GM12878 (cell line): ENCODE measurements around the gene LTC4S. TPM values are rescaled to one million over a fixed set of nuclear protein-coding genes. Genes with fewer than 3 reads are reported as not detected.

Experiments used
- ATF7 ChIP-seq: fragments of 450-650 bp; IDR thresholded peaks from 2 replicates; pipeline ENCODE4 v1.6.1; 2016; ENCODE audit warnings: low read depth, mild to moderate bottlenecking
- ESRRA ChIP-seq: IDR thresholded peaks from 2 replicates; pipeline ENCODE4 v1.6.1; 2012; ENCODE audit warnings: mild to moderate bottlenecking, low read length, improper control_type of control experiment
- ETV6 ChIP-seq, 2 experiments: fragments of 450-650 bp in 1 of 2; IDR thresholded peaks in 1 of 2; conservative IDR thresholded peaks in 1 of 2; 2 replicates each; pipeline ENCODE4 v1.6.1; 2014; ENCODE audit warnings: antibody characterized with exemption in 1 of 2, borderline replicate concordance in 1 of 2, low read depth in 1 of 2, mild to moderate bottlenecking in 1 of 2, moderate library complexity in 1 of 2
- FOXM1 ChIP-seq: IDR thresholded peaks from 2 replicates; pipeline ENCODE4 v1.6.1; 2012; ENCODE audit warnings: low read depth, mild to moderate bottlenecking, inconsistent platforms, low read length, moderate library complexity
- NFIC ChIP-seq: IDR thresholded peaks from 2 replicates; pipeline ENCODE4 v1.6.1; 2012; ENCODE audit warnings: low read depth, mild to moderate bottlenecking, inconsistent platforms, low read length, moderate library complexity
- NRF1 ChIP-seq: conservative IDR thresholded peaks from 2 replicates; pipeline ENCODE4 v1.6.1; 2011; ENCODE audit warnings: mild to moderate bottlenecking, low read depth, low read length, improper control_type of control experiment
- POLR2AphosphoS5 ChIP-seq: IDR thresholded peaks from 2 replicates; pipeline ENCODE4 v1.6.1; 2011; ENCODE audit warnings: mild to moderate bottlenecking, low read length, inconsistent platforms
- RAD51 ChIP-seq: fragments of 450-650 bp; IDR thresholded peaks from 2 replicates; pipeline ENCODE4 v1.6.1; 2016; ENCODE audit warnings: moderate library complexity, mild to moderate bottlenecking, inconsistent platforms
- TAF1 ChIP-seq: IDR thresholded peaks from 2 replicates; pipeline ENCODE4 v1.6.1; 2011; ENCODE audit warnings: mild to moderate bottlenecking, low read depth, low read length, borderline replicate concordance
- TCF7 ChIP-seq: IDR thresholded peaks from 2 replicates; pipeline ENCODE4 v1.6.1; 2014; ENCODE audit warnings: antibody characterized with exemption, borderline replicate concordance
- WRNIP1 ChIP-seq: IDR thresholded peaks from 2 replicates; pipeline ENCODE4 v1.6.1; 2011; ENCODE audit warnings: low read depth, low read length, improper control_type of control experiment, borderline replicate concordance
- YY1 ChIP-seq: IDR thresholded peaks from 2 replicates; pipeline ENCODE4 v1.6.1; 2011; ENCODE audit warnings: low read depth, mild to moderate bottlenecking, low read length
- polyA plus RNA-seq, 11 experiments: library from polyadenylated mRNA; depleted of rRNA in 4 of 11; unstranded in 6 of 11; stranded (reverse) in 5 of 11; fragments of >200 nt; fragmentation: Nextera tagmentation in 4 of 11; fragmentation: Illumina TruSeq in 1 of 11; extraction: Ambion mirVana in 4 of 11; extraction: Trizol in 1 of 11; gene quantifications; 1 replicate in 1 of 11; 2 replicates in 10 of 11; pipeline versions ENCODE4 v1.2.1 to v1.2.3, GENCODE V29; 2011 to 2016; ENCODE audit warnings: inconsistent platforms in 2 of 11, missing spikeins in 2 of 11, low read depth in 1 of 11
- total RNA-seq, 4 experiments: library from RNA; depleted of rRNA in 3 of 4; stranded (reverse); fragments of >200 nt in 3 of 4; fragmentation: Illumina TruSeq in 1 of 4; extraction: Trizol in 1 of 4; gene quantifications; 2 replicates each; pipeline versions ENCODE4 v1.2.1 to v1.2.3, GENCODE V29; 2013 to 2021
- TF ChIP-seq, protein P1 (sequence below): fragments of 450-650 bp; IDR thresholded peaks from 2 replicates; pipeline ENCODE4 v1.6.1; 2018; ENCODE audit warnings: mild to moderate bottlenecking, low read depth, moderate library complexity; ENCODE audit not compliant: partially characterized antibody
- TF ChIP-seq, protein P2 (sequence below): fragments of 450-650 bp; IDR thresholded peaks from 2 replicates; pipeline ENCODE4 v1.6.1; 2017; ENCODE audit warnings: mild to moderate bottlenecking, moderate library complexity
- TF ChIP-seq, protein P3 (sequence below): fragments of 450-650 bp; IDR thresholded peaks from 2 replicates; pipeline ENCODE4 v1.6.1; 2017; ENCODE audit warnings: borderline replicate concordance
- TF ChIP-seq, protein P4 (sequence below): fragments of 450-650 bp; IDR thresholded peaks from 2 replicates; pipeline ENCODE4 v1.6.1; 2017; ENCODE audit warnings: low read depth, mild to moderate bottlenecking, moderate library complexity
- TF ChIP-seq, protein P5 (sequence below): IDR thresholded peaks from 2 replicates; pipeline ENCODE4 v1.6.1; 2012; ENCODE audit warnings: low read depth, low read length, improper control_type of control experiment

The LTC4S gene
- total and polyA plus RNA-seq, 10 of the 15 experiments (the other 5 are each of a cell fraction or from before 2014, with no cell fraction given) = 0.78 to 3.6 (median 1.8) TPM; not detected in 5

DNA sequence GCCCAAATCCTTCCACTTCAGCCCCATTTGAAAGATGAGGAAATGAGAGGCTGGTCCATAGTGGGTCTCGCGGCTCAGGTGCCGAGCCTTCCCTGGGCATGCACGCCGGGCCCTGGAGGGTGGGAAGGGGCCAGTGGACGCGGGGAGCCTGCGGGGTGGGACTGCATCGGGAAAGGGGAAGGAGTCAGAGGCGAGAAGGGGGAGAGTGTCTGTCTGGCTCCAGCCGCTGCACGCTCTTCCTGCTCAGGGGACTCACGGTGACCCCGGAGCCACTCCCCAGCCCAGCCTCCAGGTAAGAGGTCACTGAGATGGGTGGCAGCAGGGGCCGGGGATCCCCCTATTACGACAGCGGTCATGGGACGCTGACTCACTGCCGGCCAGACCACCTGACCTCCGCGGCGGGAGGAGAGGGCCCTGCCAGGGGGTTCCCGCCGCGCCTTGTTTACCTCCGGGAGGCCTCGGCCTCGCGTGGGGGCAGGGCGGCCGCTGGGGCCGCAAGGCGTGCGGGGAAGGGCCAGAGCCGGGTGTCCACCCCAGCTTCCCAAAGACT, 25.0 kb downstream of the LTC4S start (continued):
- TF ChIP-seq, protein P1, sequence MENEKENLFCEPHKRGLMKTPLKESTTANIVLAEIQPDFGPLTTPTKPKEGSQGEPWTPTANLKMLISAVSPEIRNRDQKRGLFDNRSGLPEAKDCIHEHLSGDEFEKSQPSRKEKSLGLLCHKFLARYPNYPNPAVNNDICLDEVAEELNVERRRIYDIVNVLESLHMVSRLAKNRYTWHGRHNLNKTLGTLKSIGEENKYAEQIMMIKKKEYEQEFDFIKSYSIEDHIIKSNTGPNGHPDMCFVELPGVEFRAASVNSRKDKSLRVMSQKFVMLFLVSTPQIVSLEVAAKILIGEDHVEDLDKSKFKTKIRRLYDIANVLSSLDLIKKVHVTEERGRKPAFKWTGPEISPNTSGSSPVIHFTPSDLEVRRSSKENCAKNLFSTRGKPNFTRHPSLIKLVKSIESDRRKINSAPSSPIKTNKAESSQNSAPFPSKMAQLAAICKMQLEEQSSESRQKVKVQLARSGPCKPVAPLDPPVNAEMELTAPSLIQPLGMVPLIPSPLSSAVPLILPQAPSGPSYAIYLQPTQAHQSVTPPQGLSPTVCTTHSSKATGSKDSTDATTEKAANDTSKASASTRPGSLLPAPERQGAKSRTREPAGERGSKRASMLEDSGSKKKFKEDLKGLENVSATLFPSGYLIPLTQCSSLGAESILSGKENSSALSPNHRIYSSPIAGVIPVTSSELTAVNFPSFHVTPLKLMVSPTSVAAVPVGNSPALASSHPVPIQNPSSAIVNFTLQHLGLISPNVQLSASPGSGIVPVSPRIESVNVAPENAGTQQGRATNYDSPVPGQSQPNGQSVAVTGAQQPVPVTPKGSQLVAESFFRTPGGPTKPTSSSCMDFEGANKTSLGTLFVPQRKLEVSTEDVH = no peak
- no peak for TF ChIP-seq WRNIP1
- TF ChIP-seq, protein P2, sequence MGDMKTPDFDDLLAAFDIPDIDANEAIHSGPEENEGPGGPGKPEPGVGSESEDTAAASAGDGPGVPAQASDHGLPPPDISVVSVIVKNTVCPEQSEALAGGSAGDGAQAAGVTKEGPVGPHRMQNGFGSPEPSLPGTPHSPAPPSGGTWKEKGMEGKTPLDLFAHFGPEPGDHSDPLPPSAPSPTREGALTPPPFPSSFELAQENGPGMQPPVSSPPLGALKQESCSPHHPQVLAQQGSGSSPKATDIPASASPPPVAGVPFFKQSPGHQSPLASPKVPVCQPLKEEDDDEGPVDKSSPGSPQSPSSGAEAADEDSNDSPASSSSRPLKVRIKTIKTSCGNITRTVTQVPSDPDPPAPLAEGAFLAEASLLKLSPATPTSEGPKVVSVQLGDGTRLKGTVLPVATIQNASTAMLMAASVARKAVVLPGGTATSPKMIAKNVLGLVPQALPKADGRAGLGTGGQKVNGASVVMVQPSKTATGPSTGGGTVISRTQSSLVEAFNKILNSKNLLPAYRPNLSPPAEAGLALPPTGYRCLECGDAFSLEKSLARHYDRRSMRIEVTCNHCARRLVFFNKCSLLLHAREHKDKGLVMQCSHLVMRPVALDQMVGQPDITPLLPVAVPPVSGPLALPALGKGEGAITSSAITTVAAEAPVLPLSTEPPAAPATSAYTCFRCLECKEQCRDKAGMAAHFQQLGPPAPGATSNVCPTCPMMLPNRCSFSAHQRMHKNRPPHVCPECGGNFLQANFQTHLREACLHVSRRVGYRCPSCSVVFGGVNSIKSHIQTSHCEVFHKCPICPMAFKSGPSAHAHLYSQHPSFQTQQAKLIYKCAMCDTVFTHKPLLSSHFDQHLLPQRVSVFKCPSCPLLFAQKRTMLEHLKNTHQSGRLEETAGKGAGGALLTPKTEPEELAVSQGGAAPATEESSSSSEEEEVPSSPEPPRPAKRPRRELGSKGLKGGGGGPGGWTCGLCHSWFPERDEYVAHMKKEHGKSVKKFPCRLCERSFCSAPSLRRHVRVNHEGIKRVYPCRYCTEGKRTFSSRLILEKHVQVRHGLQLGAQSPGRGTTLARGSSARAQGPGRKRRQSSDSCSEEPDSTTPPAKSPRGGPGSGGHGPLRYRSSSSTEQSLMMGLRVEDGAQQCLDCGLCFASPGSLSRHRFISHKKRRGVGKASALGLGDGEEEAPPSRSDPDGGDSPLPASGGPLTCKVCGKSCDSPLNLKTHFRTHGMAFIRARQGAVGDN = peak; percentile 96
- TF ChIP-seq POLR2AphosphoS5 = peak; percentile 71; the same call in 1 of the 2 replicates
- no peak; the same call in 1 of the 2 replicates for TF ChIP-seq YY1
- TF ChIP-seq ESRRA = no peak
- TF ChIP-seq, protein P3, sequence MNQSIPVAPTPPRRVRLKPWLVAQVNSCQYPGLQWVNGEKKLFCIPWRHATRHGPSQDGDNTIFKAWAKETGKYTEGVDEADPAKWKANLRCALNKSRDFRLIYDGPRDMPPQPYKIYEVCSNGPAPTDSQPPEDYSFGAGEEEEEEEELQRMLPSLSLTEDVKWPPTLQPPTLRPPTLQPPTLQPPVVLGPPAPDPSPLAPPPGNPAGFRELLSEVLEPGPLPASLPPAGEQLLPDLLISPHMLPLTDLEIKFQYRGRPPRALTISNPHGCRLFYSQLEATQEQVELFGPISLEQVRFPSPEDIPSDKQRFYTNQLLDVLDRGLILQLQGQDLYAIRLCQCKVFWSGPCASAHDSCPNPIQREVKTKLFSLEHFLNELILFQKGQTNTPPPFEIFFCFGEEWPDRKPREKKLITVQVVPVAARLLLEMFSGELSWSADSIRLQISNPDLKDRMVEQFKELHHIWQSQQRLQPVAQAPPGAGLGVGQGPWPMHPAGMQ = no peak
- no peak for TF ChIP-seq NFIC
- peak; percentile 91 for TF ChIP-seq ATF7
- peak; percentile 43; the same call in 1 of the 2 replicates for TF ChIP-seq TAF1
- no peak for TF ChIP-seq FOXM1
- no peak for TF ChIP-seq TCF7
- peak; percentile 95 for TF ChIP-seq RAD51
- TF ChIP-seq ETV6 (conservative IDR thresholded peaks at IDR 0.05 in 1 of 2, IDR thresholded peaks at IDR 0.05 in 1 of 2; ENCODE audit: borderline replicate concordance in 1 of 2, low read depth in 1 of 2) = no peak
- TF ChIP-seq, protein P4, sequence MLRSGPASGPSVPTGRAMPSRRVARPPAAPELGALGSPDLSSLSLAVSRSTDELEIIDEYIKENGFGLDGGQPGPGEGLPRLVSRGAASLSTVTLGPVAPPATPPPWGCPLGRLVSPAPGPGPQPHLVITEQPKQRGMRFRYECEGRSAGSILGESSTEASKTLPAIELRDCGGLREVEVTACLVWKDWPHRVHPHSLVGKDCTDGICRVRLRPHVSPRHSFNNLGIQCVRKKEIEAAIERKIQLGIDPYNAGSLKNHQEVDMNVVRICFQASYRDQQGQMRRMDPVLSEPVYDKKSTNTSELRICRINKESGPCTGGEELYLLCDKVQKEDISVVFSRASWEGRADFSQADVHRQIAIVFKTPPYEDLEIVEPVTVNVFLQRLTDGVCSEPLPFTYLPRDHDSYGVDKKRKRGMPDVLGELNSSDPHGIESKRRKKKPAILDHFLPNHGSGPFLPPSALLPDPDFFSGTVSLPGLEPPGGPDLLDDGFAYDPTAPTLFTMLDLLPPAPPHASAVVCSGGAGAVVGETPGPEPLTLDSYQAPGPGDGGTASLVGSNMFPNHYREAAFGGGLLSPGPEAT = peak; percentile 85
- TF ChIP-seq, protein P5, sequence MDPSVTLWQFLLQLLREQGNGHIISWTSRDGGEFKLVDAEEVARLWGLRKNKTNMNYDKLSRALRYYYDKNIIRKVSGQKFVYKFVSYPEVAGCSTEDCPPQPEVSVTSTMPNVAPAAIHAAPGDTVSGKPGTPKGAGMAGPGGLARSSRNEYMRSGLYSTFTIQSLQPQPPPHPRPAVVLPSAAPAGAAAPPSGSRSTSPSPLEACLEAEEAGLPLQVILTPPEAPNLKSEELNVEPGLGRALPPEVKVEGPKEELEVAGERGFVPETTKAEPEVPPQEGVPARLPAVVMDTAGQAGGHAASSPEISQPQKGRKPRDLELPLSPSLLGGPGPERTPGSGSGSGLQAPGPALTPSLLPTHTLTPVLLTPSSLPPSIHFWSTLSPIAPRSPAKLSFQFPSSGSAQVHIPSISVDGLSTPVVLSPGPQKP = no peak
- no peak for TF ChIP-seq NRF1
